HEK293 (cell line): ENCODE results near the gene KANK3.

ENCODE experiments used
- GLIS1 ChIP-seq: fragments of 450-650 bp; formaldehyde crosslinking; IDR thresholded peaks from 2 replicates; pipeline ENCODE4 v1.5.1; 2016; ENCODE audit warnings: missing biosample characterization, missing genetic modification characterization
- HOXA7 ChIP-seq: sonication (generic); formaldehyde crosslinking; IDR thresholded peaks from 2 replicates; pipeline ENCODE4 v1.8.1; 2022; ENCODE audit warnings: missing genetic modification reagents, borderline replicate concordance
- SP7 ChIP-seq: fragments of 450-650 bp; formaldehyde crosslinking; IDR thresholded peaks from 2 replicates; pipeline ENCODE4 v1.5.1; 2016; ENCODE audit warnings: missing biosample characterization, missing genetic modification characterization
- ZBTB21 ChIP-seq: fragments of 450-650 bp; formaldehyde crosslinking; IDR thresholded peaks from 2 replicates; pipeline ENCODE4 v1.5.1; 2017; ENCODE audit warnings: missing biosample characterization, missing genetic modification characterization
- ZBTB48 ChIP-seq: fragments of 450-650 bp; formaldehyde crosslinking; IDR thresholded peaks from 2 replicates; pipeline ENCODE4 v1.5.1; 2016; ENCODE audit warnings: missing biosample characterization, missing genetic modification characterization
- ZFP3 ChIP-seq: fragments of 450-650 bp; formaldehyde crosslinking; IDR thresholded peaks from 2 replicates; pipeline ENCODE4 v1.5.1; 2016; ENCODE audit warnings: low read depth, missing biosample characterization, missing genetic modification characterization
- ZNF10 ChIP-seq: fragments of 450-650 bp; formaldehyde crosslinking; IDR thresholded peaks from 2 replicates; pipeline ENCODE4 v1.5.1; 2017; ENCODE audit warnings: missing biosample characterization, missing genetic modification characterization
- ZNF114 ChIP-seq: fragments of 450-650 bp; formaldehyde crosslinking; IDR thresholded peaks from 2 replicates; pipeline ENCODE4 v1.5.0; 2017; ENCODE audit warnings: missing biosample characterization, missing genetic modification characterization
- ZNF138 ChIP-seq: fragments of 450-650 bp; formaldehyde crosslinking; IDR thresholded peaks from 2 replicates; pipeline ENCODE4 v1.5.1; 2016; ENCODE audit warnings: missing biosample characterization, missing genetic modification characterization, borderline replicate concordance
- ZNF2 ChIP-seq: fragments of 450-650 bp; formaldehyde crosslinking; IDR thresholded peaks from 2 replicates; pipeline ENCODE4 v1.5.1; 2016; ENCODE audit warnings: missing biosample characterization, missing genetic modification characterization
- ZNF214 ChIP-seq: fragments of 450-650 bp; formaldehyde crosslinking; IDR thresholded peaks from 2 replicates; pipeline ENCODE4 v1.5.1; 2017; ENCODE audit warnings: missing biosample characterization, mild to moderate bottlenecking, missing genetic modification characterization, borderline replicate concordance
- ZNF23 ChIP-seq: fragments of 450-650 bp; formaldehyde crosslinking; IDR thresholded peaks from 2 replicates; pipeline ENCODE4 v1.5.1; 2016; ENCODE audit warnings: missing biosample characterization, missing genetic modification characterization, borderline replicate concordance
- ZNF24 ChIP-seq: fragments of 450-650 bp; formaldehyde crosslinking; IDR thresholded peaks from 2 replicates; pipeline ENCODE4 v1.5.1; 2016; ENCODE audit warnings: missing biosample characterization, missing genetic modification characterization
- ZNF423 ChIP-seq: fragments of 450-650 bp; formaldehyde crosslinking; IDR thresholded peaks from 2 replicates; pipeline ENCODE4 v1.5.1; 2016; ENCODE audit warnings: missing biosample characterization, missing genetic modification characterization
- ZNF501 ChIP-seq: fragments of 450-650 bp; formaldehyde crosslinking; IDR thresholded peaks from 2 replicates; pipeline ENCODE4 v1.5.1; 2016; ENCODE audit warnings: missing biosample characterization, missing genetic modification characterization
- ZNF529 ChIP-seq: fragments of 450-650 bp; formaldehyde crosslinking; IDR thresholded peaks from 2 replicates; pipeline ENCODE4 v1.5.1; 2017; ENCODE audit warnings: missing genetic modification characterization, missing biosample characterization; ENCODE audit not compliant: insufficient replicate concordance
- ZNF558 ChIP-seq: fragments of 450-650 bp; formaldehyde crosslinking; IDR thresholded peaks from 2 replicates; pipeline ENCODE4 v1.5.1; 2016; ENCODE audit warnings: missing biosample characterization, missing genetic modification characterization
- ZNF621 ChIP-seq: fragments of 450-650 bp; formaldehyde crosslinking; IDR thresholded peaks from 2 replicates; pipeline ENCODE4 v1.5.1; 2017; ENCODE audit warnings: missing biosample characterization, missing genetic modification characterization
- ZNF629 ChIP-seq: fragments of 450-650 bp; formaldehyde crosslinking; IDR thresholded peaks from 2 replicates; pipeline ENCODE4 v1.5.1; 2017; ENCODE audit warnings: missing biosample characterization, missing genetic modification characterization
- ZNF660 ChIP-seq: fragments of 450-650 bp; IDR thresholded peaks from 2 replicates; pipeline ENCODE4 v1.5.1; 2018; ENCODE audit warnings: missing biosample characterization, mild to moderate bottlenecking, missing genetic modification characterization
- ZNF677 ChIP-seq: fragments of 450-650 bp; IDR thresholded peaks from 2 replicates; pipeline ENCODE4 v1.5.0; 2018; ENCODE audit warnings: missing biosample characterization, mild to moderate bottlenecking, missing genetic modification characterization, moderate library complexity
- ZNF76 ChIP-seq: fragments of 450-650 bp; formaldehyde crosslinking; IDR thresholded peaks from 2 replicates; pipeline ENCODE4; 2016; ENCODE audit warnings: low read depth, missing biosample characterization, missing genetic modification characterization, borderline replicate concordance
- ZNF777 ChIP-seq: fragments of 450-650 bp; formaldehyde crosslinking; IDR thresholded peaks from 2 replicates; pipeline ENCODE4 v1.5.1; 2017; ENCODE audit warnings: missing biosample characterization, missing genetic modification characterization, borderline replicate concordance
- ZNF843 ChIP-seq: fragments of 450-650 bp; formaldehyde crosslinking; IDR thresholded peaks from 2 replicates; pipeline ENCODE4 v1.5.1; 2016; ENCODE audit warnings: missing biosample characterization, missing genetic modification characterization
- ZXDB ChIP-seq: fragments of 450-650 bp; formaldehyde crosslinking; IDR thresholded peaks from 2 replicates; pipeline ENCODE4 v1.5.1; 2016; ENCODE audit warnings: missing biosample characterization, missing genetic modification characterization
- TF ChIP-seq, protein P1 (sequence below): fragments of 450-650 bp; formaldehyde crosslinking; optimal IDR thresholded peaks from 2 replicates; pipeline ENCODE3; 2016; ENCODE audit warnings: missing biosample characterization, mild to moderate bottlenecking, missing genetic modification characterization
- TF ChIP-seq, protein P2 (sequence below): fragments of 450-650 bp; formaldehyde crosslinking; IDR thresholded peaks from 2 replicates; pipeline ENCODE4 v1.5.1; 2016; ENCODE audit warnings: missing biosample characterization, missing genetic modification characterization
- TF ChIP-seq, protein P3 (sequence below): fragments of 450-650 bp; formaldehyde crosslinking; IDR thresholded peaks from 2 replicates; pipeline ENCODE4 v1.5.1; 2016; ENCODE audit warnings: missing biosample characterization, missing genetic modification characterization
- TF ChIP-seq, protein P4 (sequence below): fragments of 450-650 bp; formaldehyde crosslinking; IDR thresholded peaks from 2 replicates; pipeline ENCODE4 v1.5.1; 2017; ENCODE audit warnings: missing biosample characterization, missing genetic modification characterization
- TF ChIP-seq, protein P5 (sequence below): fragments of 450-650 bp; formaldehyde crosslinking; IDR thresholded peaks from 2 replicates; pipeline ENCODE4 v1.5.1; 2017; ENCODE audit warnings: missing biosample characterization, mild to moderate bottlenecking, missing genetic modification characterization, moderate library complexity

The KANK3 gene

DNA sequence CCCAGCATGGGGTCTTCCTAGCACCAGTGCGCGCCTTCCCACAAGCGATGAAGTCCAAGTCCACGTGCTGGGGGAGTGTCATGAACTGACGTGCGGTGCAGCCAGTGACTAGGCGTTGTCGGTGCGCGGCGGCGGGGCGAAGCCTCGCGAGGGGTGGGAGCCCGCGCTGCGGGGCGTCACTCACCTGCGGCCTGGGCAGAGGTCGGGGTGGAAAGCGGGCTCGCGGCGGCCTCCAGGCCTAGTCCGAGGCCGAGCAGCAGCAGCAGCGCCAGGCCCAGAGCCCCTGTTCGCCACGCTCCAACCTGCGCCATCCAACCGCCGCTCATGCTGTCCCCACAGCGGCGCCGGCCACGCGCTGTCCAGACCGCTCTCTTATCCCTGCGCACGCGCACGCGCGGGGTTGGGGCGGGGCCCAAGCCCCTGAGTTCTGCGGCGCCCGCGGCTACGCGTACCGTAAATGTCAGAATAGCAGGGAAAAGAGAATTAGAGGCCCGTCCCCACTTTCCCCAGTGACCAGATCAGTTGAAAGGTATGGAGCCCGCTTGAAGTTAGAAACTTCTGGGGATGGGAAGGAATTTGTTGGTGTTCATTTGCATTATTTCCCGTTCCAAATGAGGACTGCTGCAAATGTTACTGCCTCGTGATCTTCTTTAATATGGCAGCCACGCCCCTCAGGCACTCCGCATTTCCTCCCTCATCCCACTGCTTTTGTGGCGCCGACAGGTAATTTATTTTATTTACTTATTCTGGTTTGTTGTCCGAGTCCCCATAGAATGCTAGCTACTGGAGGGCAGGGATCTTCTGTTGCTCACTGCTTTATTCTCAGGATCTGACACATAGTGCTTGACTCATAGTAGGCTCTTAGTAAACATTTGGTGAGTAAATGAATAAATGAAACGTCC lies 34.8 kb downstream of the KANK3 start, which contains the start of gene CD320 (continued):
- TF ChIP-seq ZNF138 (tag by site-specific recombination), result no peak
- no peak for TF ChIP-seq ZNF114
- no peak for TF ChIP-seq ZNF423 (tag by site-specific recombination)
- TF ChIP-seq ZBTB48 (tag by site-specific recombination), result no peak
- TF ChIP-seq ZNF677 (tag by site-specific recombination), result no peak
- TF ChIP-seq, protein P1, sequence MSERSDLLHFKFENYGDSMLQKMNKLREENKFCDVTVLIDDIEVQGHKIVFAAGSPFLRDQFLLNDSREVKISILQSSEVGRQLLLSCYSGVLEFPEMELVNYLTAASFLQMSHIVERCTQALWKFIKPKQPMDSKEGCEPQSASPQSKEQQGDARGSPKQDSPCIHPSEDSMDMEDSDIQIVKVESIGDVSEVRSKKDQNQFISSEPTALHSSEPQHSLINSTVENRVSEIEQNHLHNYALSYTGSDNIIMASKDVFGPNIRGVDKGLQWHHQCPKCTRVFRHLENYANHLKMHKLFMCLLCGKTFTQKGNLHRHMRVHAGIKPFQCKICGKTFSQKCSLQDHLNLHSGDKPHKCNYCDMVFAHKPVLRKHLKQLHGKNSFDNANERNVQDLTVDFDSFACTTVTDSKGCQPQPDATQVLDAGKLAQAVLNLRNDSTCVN (tag by site-specific recombination), result peak; percentile 100
- TF ChIP-seq ZFP3, result no peak
- TF ChIP-seq, protein P2, sequence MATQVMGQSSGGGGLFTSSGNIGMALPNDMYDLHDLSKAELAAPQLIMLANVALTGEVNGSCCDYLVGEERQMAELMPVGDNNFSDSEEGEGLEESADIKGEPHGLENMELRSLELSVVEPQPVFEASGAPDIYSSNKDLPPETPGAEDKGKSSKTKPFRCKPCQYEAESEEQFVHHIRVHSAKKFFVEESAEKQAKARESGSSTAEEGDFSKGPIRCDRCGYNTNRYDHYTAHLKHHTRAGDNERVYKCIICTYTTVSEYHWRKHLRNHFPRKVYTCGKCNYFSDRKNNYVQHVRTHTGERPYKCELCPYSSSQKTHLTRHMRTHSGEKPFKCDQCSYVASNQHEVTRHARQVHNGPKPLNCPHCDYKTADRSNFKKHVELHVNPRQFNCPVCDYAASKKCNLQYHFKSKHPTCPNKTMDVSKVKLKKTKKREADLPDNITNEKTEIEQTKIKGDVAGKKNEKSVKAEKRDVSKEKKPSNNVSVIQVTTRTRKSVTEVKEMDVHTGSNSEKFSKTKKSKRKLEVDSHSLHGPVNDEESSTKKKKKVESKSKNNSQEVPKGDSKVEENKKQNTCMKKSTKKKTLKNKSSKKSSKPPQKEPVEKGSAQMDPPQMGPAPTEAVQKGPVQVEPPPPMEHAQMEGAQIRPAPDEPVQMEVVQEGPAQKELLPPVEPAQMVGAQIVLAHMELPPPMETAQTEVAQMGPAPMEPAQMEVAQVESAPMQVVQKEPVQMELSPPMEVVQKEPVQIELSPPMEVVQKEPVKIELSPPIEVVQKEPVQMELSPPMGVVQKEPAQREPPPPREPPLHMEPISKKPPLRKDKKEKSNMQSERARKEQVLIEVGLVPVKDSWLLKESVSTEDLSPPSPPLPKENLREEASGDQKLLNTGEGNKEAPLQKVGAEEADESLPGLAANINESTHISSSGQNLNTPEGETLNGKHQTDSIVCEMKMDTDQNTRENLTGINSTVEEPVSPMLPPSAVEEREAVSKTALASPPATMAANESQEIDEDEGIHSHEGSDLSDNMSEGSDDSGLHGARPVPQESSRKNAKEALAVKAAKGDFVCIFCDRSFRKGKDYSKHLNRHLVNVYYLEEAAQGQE (tag by site-specific recombination), result peak; percentile 86
- 0 out of 2 replicates have a peak, but pooled peaks have one; percentile 45 for TF ChIP-seq ZNF629 (tag by site-specific recombination)
- TF ChIP-seq HOXA7 (CRISPR knock-in tag), result no peak
- peak; percentile 69; the same call in 1 of the 2 replicates for TF ChIP-seq ZNF24 (tag by site-specific recombination)
- TF ChIP-seq ZNF558 (tag by site-specific recombination), result 0 out of 2 replicates have a peak, but pooled peaks have one; percentile 31
- no peak for TF ChIP-seq ZNF23 (tag by site-specific recombination)
- TF ChIP-seq ZNF2 (tag by site-specific recombination), result no peak; the same call in 1 of the 2 replicates
- TF ChIP-seq ZNF843 (tag by site-specific recombination), result peak; percentile 66; the same call in 1 of the 2 replicates
- 0 out of 2 replicates have a peak, but pooled peaks have one; percentile 19 for TF ChIP-seq ZBTB21 (tag by site-specific recombination)
- peak; percentile 95 for TF ChIP-seq ZXDB (tag by site-specific recombination)
- TF ChIP-seq ZNF621 (tag by site-specific recombination), result no peak
- TF ChIP-seq ZNF529 (tag by site-specific recombination), result no peak
- peak; percentile 63; the same call in 1 of the 2 replicates for TF ChIP-seq ZNF660 (tag by site-specific recombination)
- peak; percentile 83 for TF ChIP-seq SP7 (tag by site-specific recombination)
- TF ChIP-seq ZNF214 (tag by site-specific recombination), result no peak
- TF ChIP-seq ZNF501 (tag by site-specific recombination), result peak; percentile 81; the same call in 1 of the 2 replicates
- peak; percentile 72 for TF ChIP-seq ZNF76 (tag by site-specific recombination)
- TF ChIP-seq, protein P3, sequence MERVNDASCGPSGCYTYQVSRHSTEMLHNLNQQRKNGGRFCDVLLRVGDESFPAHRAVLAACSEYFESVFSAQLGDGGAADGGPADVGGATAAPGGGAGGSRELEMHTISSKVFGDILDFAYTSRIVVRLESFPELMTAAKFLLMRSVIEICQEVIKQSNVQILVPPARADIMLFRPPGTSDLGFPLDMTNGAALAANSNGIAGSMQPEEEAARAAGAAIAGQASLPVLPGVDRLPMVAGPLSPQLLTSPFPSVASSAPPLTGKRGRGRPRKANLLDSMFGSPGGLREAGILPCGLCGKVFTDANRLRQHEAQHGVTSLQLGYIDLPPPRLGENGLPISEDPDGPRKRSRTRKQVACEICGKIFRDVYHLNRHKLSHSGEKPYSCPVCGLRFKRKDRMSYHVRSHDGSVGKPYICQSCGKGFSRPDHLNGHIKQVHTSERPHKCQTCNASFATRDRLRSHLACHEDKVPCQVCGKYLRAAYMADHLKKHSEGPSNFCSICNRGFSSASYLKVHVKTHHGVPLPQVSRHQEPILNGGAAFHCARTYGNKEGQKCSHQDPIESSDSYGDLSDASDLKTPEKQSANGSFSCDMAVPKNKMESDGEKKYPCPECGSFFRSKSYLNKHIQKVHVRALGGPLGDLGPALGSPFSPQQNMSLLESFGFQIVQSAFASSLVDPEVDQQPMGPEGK (tag by site-specific recombination), result 0 out of 2 replicates have a peak, but pooled peaks have one; percentile 47
- TF ChIP-seq, protein P4, sequence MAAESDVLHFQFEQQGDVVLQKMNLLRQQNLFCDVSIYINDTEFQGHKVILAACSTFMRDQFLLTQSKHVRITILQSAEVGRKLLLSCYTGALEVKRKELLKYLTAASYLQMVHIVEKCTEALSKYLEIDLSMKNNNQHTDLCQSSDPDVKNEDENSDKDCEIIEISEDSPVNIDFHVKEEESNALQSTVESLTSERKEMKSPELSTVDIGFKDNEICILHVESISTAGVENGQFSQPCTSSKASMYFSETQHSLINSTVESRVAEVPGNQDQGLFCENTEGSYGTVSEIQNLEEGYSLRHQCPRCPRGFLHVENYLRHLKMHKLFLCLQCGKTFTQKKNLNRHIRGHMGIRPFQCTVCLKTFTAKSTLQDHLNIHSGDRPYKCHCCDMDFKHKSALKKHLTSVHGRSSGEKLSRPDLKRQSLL (tag by site-specific recombination), result no peak
- TF ChIP-seq, protein P5, sequence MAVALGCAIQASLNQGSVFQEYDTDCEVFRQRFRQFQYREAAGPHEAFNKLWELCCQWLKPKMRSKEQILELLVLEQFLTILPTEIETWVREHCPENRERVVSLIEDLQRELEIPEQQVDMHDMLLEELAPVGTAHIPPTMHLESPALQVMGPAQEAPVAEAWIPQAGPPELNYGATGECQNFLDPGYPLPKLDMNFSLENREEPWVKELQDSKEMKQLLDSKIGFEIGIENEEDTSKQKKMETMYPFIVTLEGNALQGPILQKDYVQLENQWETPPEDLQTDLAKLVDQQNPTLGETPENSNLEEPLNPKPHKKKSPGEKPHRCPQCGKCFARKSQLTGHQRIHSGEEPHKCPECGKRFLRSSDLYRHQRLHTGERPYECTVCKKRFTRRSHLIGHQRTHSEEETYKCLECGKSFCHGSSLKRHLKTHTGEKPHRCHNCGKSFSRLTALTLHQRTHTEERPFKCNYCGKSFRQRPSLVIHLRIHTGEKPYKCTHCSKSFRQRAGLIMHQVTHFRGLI, result peak; percentile 23
- peak; percentile 66 for TF ChIP-seq GLIS1
- TF ChIP-seq ZNF10, result 0 out of 2 replicates have a peak, but pooled peaks have one; percentile 9
- peak; percentile 4; the same call in 1 of the 2 replicates for TF ChIP-seq ZNF777 (tag by site-specific recombination)
